Lung (tissue), 12 donors: ENCODE measurements around the gene PEX11B. TPM values are rescaled to one million over a fixed set of nuclear protein-coding genes. Genes with fewer than 3 reads are reported as not detected.

Experiments used
- ATAC-seq: fragments of 200-7000 bp; cut with Tn5 transposase; one replicate; pipeline ENCODE4 v1.9.1; 2020; ENCODE audit warnings: moderate number of reproducible peaks; ENCODE audit not compliant: insufficient read depth, low FRiP score
- DNase-seq, 3 donors: peaks; one replicate each; pipeline ENCODE4 v3.0.0-alpha.2; 2013 to 2017
- H3K27ac ChIP-seq, 2 donors: one replicate each; pipeline ENCODE4 v1.5.1; 2013; ENCODE audit warnings: mild to moderate bottlenecking in 2 of 2, moderate library complexity in 2 of 2, control low read depth in 1 of 2, inconsistent platforms in 1 of 2, low read depth in 1 of 2, low read length in 1 of 2
- H3K27me3 ChIP-seq, 3 donors: one replicate each; pipeline ENCODE4 v1.5.1; 2013; ENCODE audit warnings: low read length in 2 of 3; ENCODE audit not compliant: control insufficient read depth in 3 of 3, insufficient read depth in 3 of 3
- H3K36me3 ChIP-seq, 4 donors: one replicate each; pipeline ENCODE4 v1.5.1; 2013; ENCODE audit warnings: low read length in 4 of 4, mild to moderate bottlenecking in 1 of 4, moderate library complexity in 1 of 4; ENCODE audit not compliant: control insufficient read depth in 4 of 4, insufficient read depth in 4 of 4
- H3K4me1 ChIP-seq, 5 donors: one replicate each; pipeline ENCODE4 v1.5.1; 2013; ENCODE audit warnings: low read length in 5 of 5, mild to moderate bottlenecking in 2 of 5, moderate library complexity in 1 of 5; ENCODE audit not compliant: control insufficient read depth in 5 of 5, insufficient read depth in 5 of 5
- H3K4me3 ChIP-seq: one replicate; pipeline ENCODE4 v1.5.1; 2013; ENCODE audit warnings: mild to moderate bottlenecking, control low read depth, moderate library complexity
- H3K9ac ChIP-seq, 2 donors: one replicate each; pipeline ENCODE4 v1.5.1; 2013; ENCODE audit warnings: low read length in 2 of 2, control low read depth in 1 of 2; ENCODE audit not compliant: insufficient read depth in 1 of 2
- H3K9me3 ChIP-seq, 4 donors: one replicate each; pipeline ENCODE4 v1.5.1; 2013; ENCODE audit warnings: low read length in 3 of 4, mild to moderate bottlenecking in 1 of 4, moderate library complexity in 1 of 4; ENCODE audit not compliant: control insufficient read depth in 4 of 4, insufficient read depth in 3 of 4
- CTCF ChIP-seq: IDR thresholded peaks from 2 replicates; pipeline ENCODE4 v1.5.1; 2012; ENCODE audit warnings: mild to moderate bottlenecking; ENCODE audit errors: control extremely low read depth, extremely low read depth
- WGBS, 2 donors: extraction: QIAGEN DNeasy Blood & Tissue Kit; methylation state at CpG; one replicate each; pipeline ENCODE4 v1.1.7; 2013; 5-methylcytosine and 5-hydroxymethylcytosine counted together
- polyA plus RNA-seq, 2 donors: library from polyadenylated mRNA; stranded (reverse); fragments of 200-250 nt; gene quantifications; one replicate each; pipeline ENCODE4 v1.2.1, GENCODE V29; 2013
- total RNA-seq, 2 donors: library from RNA; depleted of rRNA in 1 of 2; stranded (reverse); fragments of >200 nt in 1 of 2; gene quantifications; one replicate each; pipeline ENCODE4 v1.2.1, GENCODE V29; 2014 to 2021
- donor health status: control.
- donor health status: control.
- donor health status: Bipolar disorder and iron deficiency.
- donor health status: healthy.
- donor health status: DM: yes; HTN: yes; CAD: no.

PEX11B gene
- total and polyA plus RNA-seq, 4 donors = 24.6 to 29.6 (median 26.8) TPM

- 1% methylated on average over 37 of the region's 37 CpGs for WGBS, 2 donors
- H3K4me3 ChIP-seq = peak within 1 kb of the TSS; percentile 73
Observed at GRCh38 chr1:145964328-145965118, 46.0 kb upstream of the PEX11B start, which contains the start of the genes ANKRD34A and POLR3GL. Gene ANKRD34A, minus strand, starts transcription at chr1:145964575. Its CDS starts 2,816 bp downstream, at chr1:145961759. Gene POLR3GL, plus strand, starts transcription at chr1:145964690. Its CDS starts 10,176 bp downstream, at chr1:145974866.

GRCh38 chr1:145963265-145964019 is 44.9 kb upstream of the PEX11B start:
- peak overlapping the region; percentile 92 to 95 for H3K27ac ChIP-seq
- H3K4me1 ChIP-seq = peaks cover 11 to 52% (median 18%) of the 10 kb centered on the region in 5 donors

More at GRCh38 chr1:145964328-145965118, 46.0 kb upstream of the PEX11B start, which contains the start of the genes ANKRD34A and POLR3GL:
- Histone ChIP-seq H3K9ac (peak within 1 kb of the TSS; percentile 33 to 97), H3K9me3 (peaks cover 0 to 3% (median 0%) of the 10 kb centered on the region in 4 donors), H3K36me3 (peaks cover 0 to 5% (median 2%) of the 10 kb centered on the region in 4 donors), H3K4me1 (peaks cover 11 to 48% (median 18%) of the 10 kb centered on the region in 5 donors), H3K27ac (peak within 1 kb of the TSS; percentile 92 to 95), H3K27me3 (peaks cover 0 to 10% (median 4%) of the 10 kb centered on the region in 3 donors)
- no peak for TF ChIP-seq CTCF
- peak; percentile 95 to 98 (median 97) for DNase-seq
- peak; percentile 92 for ATAC-seq

More at GRCh38 chr1:145963265-145964019, 44.9 kb upstream of the PEX11B start:
- H3K36me3 ChIP-seq = peaks cover 0 to 5% (median 2%) of the 10 kb centered on the region in 4 donors
- TF ChIP-seq CTCF = no peak
- peak overlapping the region in 1 of 2 donors; percentile 97 for H3K9ac ChIP-seq
- ATAC-seq (no peak), DNase-seq (peak in 1 of 3 donors; percentile 34)
- H3K4me3 ChIP-seq = no peak overlapping the region
- H3K27me3 ChIP-seq = peaks cover 0 to 10% (median 4%) of the 10 kb centered on the region in 3 donors
- H3K9me3 ChIP-seq = peaks cover 0 to 3% (median 0%) of the 10 kb centered on the region in 4 donors
- WGBS, 2 donors = 49 to 68% methylated on average over 5 of the region's 5 CpGs
